Inferior parietal cortex (tissue), 1 donor: ENCODE results near the gene VPS52.

Source experiments
- DNase-seq: peaks from one replicate; pipeline ENCODE4 v3.0.0-alpha.2; 2016; ENCODE audit errors: extremely low spot score

VPS52 gene

GRCh38 chr6:33209856-33210255, 61.8 kb downstream of the VPS52 start:
- no peak for DNase-seq

DNA sequence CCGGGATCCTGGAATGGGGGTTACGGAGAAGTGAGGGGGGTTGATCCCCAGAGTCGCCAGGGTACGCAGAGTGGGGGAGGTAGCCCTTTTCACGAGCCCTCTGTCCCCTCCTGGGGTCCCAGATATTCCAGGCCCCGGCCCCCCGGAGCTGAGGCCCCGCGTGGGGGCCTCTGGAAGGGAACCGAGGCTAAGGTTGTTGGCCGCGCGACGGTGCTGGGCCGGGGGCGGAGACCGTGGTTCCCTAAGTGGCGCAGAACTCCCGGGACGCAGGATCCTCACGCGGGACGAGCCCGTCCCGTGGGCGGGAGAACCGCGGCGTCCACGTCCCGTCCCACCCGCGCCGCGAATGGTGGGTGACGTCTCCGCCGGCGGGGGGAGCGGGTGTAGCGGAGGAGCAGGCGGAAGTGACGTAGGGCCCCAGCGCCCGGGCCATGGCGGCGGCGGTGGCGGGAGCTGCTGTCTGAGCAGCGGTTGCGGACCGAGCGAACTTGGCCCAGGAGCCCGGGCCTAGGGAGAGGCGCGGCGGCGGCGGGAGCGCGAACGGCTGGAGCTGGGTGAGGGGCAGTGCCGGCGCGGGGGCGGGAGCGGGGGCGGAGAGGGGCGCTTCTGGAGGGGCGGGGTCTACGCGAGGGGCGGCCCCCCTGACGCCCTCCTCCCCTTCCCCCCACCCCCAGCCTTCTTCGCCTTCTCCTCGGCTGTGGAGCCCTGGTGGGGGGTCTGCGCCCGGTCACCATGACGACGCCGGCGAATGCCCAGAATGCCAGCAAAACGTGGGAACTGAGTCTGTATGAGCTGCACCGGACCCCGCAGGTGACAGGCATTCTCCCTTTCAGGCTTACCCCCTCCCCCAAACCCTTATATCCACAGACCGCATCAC, 63.3 kb downstream of the VPS52 start, which contains the start of gene RING1:
Gene RING1, plus strand, starts transcription at position 410 of the 877 bp plus-strand sequence. Its CDS starts 323 bp downstream, at position 733.
- peak; percentile 83 for DNase-seq

DNA sequence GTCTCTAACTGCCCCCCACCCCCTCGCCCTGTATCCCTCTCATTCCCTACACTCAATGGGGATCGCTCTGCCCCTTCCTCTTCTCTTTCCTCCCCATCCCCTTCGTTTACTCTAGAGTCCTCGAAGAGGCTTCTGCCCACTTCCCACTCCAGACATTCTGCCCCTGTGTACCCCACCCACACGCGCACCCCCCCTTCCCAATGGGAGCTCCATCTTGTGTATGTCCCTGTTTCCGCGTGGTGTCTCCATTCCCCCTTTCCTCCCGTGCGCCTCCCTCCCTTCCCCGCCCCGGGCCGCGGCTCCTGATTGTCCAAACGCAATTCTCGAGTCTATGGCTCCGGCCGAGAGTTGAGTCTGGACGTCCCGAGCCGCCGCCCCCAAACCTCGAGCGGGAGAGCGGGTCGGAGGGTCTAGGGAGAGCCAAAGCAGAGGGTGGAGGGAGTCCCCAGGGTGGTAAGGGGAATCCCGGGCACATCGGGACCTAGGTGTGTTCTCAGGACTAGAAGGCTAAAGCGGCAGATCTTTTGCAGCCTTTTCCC, 64.1 kb downstream of the VPS52 start:
- peak; percentile 34 for DNase-seq

DNA sequence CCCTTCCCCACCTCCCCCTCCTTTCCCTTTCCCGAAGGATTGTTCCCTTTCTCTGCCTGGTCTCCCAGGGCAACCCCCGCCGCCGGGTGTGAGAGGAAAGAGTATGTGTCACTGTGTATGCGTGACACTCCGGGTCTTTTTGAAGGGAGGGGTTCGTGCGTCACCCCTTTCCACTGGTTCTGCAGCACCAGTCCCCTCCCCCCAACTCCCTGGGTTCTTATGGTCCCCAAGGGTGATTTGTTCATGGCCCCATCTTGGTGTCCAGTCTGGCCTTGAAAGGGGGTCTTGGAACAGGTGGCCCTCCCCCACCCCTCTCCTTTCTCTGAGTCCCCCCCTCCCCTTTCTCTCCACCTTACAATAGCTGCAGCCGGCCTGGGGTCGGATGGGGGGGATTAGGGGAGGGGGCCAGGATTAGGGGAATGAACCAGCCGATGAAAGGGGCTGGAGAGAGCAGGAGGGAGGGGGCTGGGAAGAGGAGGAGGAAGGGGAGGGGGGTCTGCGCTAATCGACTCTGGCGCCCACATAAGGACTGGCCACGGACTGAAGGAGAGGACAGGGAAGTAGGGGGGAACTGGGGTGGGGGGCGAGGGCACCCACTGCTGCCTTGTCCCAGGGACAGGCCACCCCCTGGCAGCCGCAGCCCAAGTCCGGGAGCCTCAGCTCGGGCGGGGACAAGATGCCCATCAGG, 64.7 kb downstream of the VPS52 start:
- no peak for DNase-seq

DNA sequence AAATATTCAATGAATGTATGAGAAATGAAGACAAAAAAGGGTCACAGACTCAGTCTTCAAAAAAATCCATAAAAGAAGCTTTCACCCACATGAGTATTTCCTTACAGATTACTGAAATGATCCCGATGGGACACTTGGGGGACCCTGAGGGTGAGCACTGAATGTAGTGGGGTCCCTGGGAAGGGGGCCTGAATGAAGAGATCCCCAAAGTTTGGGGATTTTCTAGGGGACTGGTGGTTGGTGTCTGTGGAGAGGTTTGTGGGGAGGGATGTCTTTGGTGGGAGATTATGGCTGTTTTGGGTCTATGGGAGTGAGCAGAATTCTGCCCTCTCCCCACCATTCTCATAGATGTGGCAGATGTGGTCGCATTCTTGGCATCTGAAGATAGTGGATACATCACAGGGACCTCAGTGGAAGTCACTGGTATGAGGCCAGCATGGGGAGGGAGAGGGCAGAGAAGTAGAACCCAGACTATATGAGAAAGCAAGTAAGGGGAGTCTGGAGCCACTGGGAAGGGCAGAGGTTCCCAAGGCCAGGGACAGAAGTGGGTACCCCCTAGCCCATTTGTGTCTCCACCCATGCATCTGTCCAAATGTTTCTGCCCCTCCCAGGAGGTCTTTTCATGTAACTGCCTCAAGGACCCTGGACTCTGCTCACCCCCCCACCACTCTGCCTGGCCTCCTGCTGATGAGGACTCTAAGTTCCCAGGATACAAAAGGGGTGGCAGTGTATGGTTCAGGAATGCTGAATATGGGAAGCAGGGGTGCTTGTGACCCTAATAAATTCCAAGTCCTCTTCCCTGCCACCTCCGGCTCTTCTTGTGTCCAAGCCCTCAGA, 65.4 kb downstream of the VPS52 start:
- DNase-seq, result no peak

- no peak for DNase-seq
Measured at GRCh38 chr6:33205191-33206026, 66.3 kb downstream of the VPS52 start.

- peak; percentile 91 for DNase-seq
Measured at GRCh38 chr6:33204415-33205190, 67.1 kb downstream of the VPS52 start, which contains the start of gene HSD17B8. Gene HSD17B8 (plus strand): TSS chr6:33204655. CDS start chr6:33204669, 14 bp downstream.

DNA sequence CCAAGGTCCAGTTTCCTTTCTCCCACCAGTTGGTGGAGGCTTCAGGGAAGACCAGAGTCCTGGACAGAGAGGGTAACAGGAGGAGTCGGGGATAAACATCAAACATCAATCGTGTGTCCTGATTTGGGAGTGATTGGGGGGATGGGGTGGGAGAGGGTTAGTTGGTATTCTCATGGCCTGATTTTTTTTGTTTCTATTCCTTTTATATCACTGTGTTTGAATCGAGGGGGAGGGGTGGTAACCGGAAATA, 67.6 kb downstream of the VPS52 start:
- DNase-seq, result no peak

DNA sequence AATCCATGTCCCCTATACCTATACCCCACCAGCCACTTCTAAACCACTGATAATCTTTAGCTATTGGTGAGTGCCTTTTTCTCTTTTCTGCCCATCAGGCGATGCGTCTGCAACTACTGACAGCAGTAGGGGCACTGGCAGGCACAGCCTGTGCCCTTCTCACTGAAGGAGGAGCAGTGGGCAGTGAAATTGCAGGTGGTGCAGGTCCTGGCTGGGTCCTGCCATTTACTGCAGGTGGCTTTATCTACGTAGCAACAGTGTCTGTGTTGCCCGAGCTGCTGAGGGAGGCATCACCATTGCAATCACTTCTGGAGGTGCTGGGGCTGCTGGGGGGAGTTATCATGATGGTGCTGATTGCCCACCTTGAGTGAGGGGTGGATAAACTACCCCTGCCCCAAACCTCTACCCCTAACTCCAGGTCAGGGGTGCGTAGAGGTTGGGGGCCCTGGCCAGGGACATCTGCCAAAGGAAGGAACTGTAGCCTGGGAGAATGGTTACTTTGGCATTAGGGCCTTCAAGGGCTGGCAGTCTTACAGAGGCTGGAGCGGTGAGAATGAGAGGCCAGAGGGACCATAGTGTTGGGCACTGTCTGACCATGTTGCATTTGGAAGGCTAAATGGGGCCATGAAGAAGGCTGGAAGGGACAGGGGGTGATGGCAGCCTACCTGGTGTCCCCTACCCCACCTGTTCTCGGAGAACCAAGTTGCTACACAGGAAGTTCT, 68.1 kb downstream of the VPS52 start:
- no peak for DNase-seq

DNA sequence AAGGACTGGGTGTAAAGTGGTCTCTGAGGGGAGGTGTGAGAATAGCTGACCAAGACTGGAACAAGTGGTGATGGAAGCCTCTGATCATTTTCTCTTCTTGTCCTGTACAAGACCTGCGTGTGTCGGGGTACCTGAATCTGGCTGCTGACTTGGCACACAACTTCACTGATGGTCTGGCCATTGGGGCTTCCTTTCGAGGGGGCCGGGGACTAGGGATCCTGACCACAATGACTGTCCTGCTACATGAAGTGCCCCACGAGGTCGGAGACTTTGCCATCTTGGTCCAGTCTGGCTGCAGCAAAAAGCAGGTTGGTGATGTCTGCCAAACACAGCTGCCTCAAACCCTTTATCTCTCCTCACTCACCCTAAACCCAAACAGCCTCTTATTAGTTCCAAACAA, 68.9 kb downstream of the VPS52 start:
- DNase-seq, result no peak

DNA sequence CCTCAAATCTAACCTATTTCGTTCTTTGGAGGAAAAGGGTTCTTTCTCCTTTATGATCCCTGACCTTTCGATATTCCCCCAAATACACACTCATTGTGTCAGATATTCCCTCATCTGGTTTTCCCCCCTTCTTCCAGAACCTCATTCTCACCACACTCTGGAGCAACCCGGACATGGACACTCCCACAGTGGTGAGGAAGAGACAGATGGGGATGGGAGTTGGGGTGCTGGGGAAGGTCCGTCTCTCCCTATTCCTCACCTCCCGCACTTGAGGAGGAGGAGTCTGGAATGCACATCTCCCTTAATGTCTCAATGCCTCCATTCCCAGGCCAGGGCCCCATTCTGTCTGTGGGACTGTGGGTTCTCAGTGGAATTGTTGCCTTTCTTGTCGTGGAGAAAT, 69.7 kb downstream of the VPS52 start:
- no peak for DNase-seq

DNA sequence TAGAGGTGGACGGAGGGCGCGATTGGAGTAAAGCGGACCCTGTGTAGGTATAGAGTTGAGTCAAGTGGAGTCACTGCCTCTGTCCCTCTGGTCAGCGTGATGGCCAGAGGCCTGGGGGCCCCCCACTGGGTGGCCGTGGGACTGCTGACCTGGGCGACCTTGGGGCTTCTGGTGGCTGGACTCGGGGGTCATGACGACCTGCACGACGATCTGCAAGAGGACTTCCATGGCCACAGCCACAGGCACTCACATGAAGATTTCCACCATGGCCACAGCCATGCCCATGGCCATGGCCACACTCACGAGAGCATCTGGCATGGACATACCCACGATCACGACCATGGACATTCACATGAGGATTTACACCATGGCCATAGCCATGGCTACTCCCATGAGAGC, 70.5 kb downstream of the VPS52 start:
- no peak for DNase-seq
